K562 (cell line): Measurements from ENCODE around the gene CD93. TPM values are rescaled to one million over a fixed set of nuclear protein-coding genes. Genes with fewer than 3 reads are reported as not detected.

Source experiments
- BRD4 ChIP-seq: fragments of 200-600 bp; sonication (generic); IDR thresholded peaks from 2 replicates; pipeline ENCODE4 v1.6.1; 2017; ENCODE audit warnings: inconsistent platforms
- DMBX1 ChIP-seq: fragments of 250-450 bp; sonication (Bioruptor Pico); IDR thresholded peaks from 2 replicates; pipeline ENCODE4 v1.8.0; 2022; ENCODE audit warnings: inconsistent platforms, mild to moderate bottlenecking, moderate library complexity, borderline replicate concordance
- RBM34 ChIP-seq: fragments of 200-400 bp; formaldehyde crosslinking; IDR thresholded peaks from 2 replicates; pipeline ENCODE4 v1.6.1; 2018; ENCODE audit warnings: low read length, borderline replicate concordance; ENCODE audit not compliant: insufficient read depth
- RREB1 ChIP-seq: fragments of 250-450 bp; sonication (Bioruptor Pico); IDR thresholded peaks from 2 replicates; pipeline ENCODE4 v1.4.0; 2020
- TEAD1 ChIP-seq, 2 experiments: fragments of 450-650 bp in 1 of 2; sonication (generic) in 1 of 2; formaldehyde crosslinking; IDR thresholded peaks; 2 replicates each; pipeline versions ENCODE4 v1.4.0 to v1.8.0; 2020 to 2022; ENCODE audit warnings: mild to moderate bottlenecking in 2 of 2, missing genetic modification reagents in 1 of 2
- ZNF354B ChIP-seq: fragments of 250-450 bp; sonication (Bioruptor Pico); IDR thresholded peaks from 2 replicates; pipeline ENCODE4 v1.4.0; 2020
- polyA plus RNA-seq, 8 experiments: library from polyadenylated mRNA; depleted of rRNA in 4 of 8; stranded (reverse) in 5 of 8; unstranded in 3 of 8; fragments of >200 nt; fragmentation: Nextera tagmentation in 2 of 8; fragmentation: Illumina TruSeq in 1 of 8; extraction: Ambion mirVana in 2 of 8; extraction: Trizol in 1 of 8; gene quantifications; 2 replicates each; pipeline versions ENCODE4 v1.2.1 to v1.2.3, GENCODE V29; 2011 to 2014; ENCODE audit warnings: inconsistent platforms in 1 of 8, missing spikeins in 1 of 8
- total RNA-seq, 7 experiments: library from RNA; depleted of rRNA in 6 of 7; stranded (reverse); fragments of >200 nt in 6 of 7; fragmentation: Illumina TruSeq in 2 of 7; extraction: Trizol in 2 of 7; gene quantifications; 2 replicates each; pipeline versions ENCODE4 v1.2.1 to v1.2.3, GENCODE V29; 2011 to 2021; ENCODE audit warnings: low replicate concordance in 1 of 7
- TF ChIP-seq, protein P1 (sequence below): fragments of 250-450 bp; sonication (Bioruptor Pico); IDR thresholded peaks from 2 replicates; pipeline ENCODE4 v1.9.0; 2021; ENCODE audit warnings: mild to moderate bottlenecking
- TF ChIP-seq, protein P2 (sequence below): sonication (generic); formaldehyde crosslinking; IDR thresholded peaks from 2 replicates; pipeline ENCODE4 v1.8.0; 2023; ENCODE audit warnings: mild to moderate bottlenecking, missing genetic modification reagents
- TF ChIP-seq, protein P3 (sequence below): IDR thresholded peaks from 2 replicates; pipeline ENCODE4 v1.6.1; 2011; ENCODE audit not compliant: insufficient read length; ENCODE audit errors: extremely low read depth
- TF ChIP-seq, protein P4 (sequence below): sonication (generic); formaldehyde crosslinking; IDR thresholded peaks from 2 replicates; pipeline ENCODE4 v1.8.0; 2022; ENCODE audit warnings: mild to moderate bottlenecking, missing genetic modification reagents

CD93 gene
- total and polyA plus RNA-seq, 9 of the 15 experiments (the other 6 are each of a cell fraction or from before 2014, with no cell fraction given): 0.03 to 0.20 (median 0.05) TPM

- TF ChIP-seq, protein P1, sequence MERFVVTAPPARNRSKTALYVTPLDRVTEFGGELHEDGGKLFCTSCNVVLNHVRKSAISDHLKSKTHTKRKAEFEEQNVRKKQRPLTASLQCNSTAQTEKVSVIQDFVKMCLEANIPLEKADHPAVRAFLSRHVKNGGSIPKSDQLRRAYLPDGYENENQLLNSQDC (CRISPR knock-in tag): no peak
- no peak for TF ChIP-seq BRD4
- TF ChIP-seq ZNF354B (CRISPR knock-in tag): no peak
- no peak for TF ChIP-seq DMBX1 (CRISPR knock-in tag)
- TF ChIP-seq, protein P2, sequence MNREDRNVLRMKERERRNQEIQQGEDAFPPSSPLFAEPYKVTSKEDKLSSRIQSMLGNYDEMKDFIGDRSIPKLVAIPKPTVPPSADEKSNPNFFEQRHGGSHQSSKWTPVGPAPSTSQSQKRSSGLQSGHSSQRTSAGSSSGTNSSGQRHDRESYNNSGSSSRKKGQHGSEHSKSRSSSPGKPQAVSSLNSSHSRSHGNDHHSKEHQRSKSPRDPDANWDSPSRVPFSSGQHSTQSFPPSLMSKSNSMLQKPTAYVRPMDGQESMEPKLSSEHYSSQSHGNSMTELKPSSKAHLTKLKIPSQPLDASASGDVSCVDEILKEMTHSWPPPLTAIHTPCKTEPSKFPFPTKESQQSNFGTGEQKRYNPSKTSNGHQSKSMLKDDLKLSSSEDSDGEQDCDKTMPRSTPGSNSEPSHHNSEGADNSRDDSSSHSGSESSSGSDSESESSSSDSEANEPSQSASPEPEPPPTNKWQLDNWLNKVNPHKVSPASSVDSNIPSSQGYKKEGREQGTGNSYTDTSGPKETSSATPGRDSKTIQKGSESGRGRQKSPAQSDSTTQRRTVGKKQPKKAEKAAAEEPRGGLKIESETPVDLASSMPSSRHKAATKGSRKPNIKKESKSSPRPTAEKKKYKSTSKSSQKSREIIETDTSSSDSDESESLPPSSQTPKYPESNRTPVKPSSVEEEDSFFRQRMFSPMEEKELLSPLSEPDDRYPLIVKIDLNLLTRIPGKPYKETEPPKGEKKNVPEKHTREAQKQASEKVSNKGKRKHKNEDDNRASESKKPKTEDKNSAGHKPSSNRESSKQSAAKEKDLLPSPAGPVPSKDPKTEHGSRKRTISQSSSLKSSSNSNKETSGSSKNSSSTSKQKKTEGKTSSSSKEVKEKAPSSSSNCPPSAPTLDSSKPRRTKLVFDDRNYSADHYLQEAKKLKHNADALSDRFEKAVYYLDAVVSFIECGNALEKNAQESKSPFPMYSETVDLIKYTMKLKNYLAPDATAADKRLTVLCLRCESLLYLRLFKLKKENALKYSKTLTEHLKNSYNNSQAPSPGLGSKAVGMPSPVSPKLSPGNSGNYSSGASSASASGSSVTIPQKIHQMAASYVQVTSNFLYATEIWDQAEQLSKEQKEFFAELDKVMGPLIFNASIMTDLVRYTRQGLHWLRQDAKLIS (CRISPR knock-in tag): no peak
- TF ChIP-seq RREB1: no peak
- TF ChIP-seq, protein P3, sequence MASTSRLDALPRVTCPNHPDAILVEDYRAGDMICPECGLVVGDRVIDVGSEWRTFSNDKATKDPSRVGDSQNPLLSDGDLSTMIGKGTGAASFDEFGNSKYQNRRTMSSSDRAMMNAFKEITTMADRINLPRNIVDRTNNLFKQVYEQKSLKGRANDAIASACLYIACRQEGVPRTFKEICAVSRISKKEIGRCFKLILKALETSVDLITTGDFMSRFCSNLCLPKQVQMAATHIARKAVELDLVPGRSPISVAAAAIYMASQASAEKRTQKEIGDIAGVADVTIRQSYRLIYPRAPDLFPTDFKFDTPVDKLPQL: no peak
- TF ChIP-seq RBM34: no peak
- no peak for TF ChIP-seq TEAD1 (CRISPR knock-in tag; IDR thresholded peaks at IDR 0.05)
- TF ChIP-seq, protein P4, sequence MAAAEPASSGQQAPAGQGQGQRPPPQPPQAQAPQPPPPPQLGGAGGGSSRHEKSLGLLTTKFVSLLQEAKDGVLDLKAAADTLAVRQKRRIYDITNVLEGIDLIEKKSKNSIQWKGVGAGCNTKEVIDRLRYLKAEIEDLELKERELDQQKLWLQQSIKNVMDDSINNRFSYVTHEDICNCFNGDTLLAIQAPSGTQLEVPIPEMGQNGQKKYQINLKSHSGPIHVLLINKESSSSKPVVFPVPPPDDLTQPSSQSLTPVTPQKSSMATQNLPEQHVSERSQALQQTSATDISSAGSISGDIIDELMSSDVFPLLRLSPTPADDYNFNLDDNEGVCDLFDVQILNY (CRISPR knock-in tag): no peak
Observed at GRCh38 chr20:23096097-23096496, 10.0 kb upstream of the CD93 start (continued).
